HT-29 (cell line): ENCODE results near the gene EFCAB11. TPM values are rescaled to one million over a fixed set of nuclear protein-coding genes. Genes with fewer than 3 reads are reported as not detected.

Experiments used
- DNase-seq: peaks from one replicate; pipeline ENCODE4 v3.0.0-alpha.2; 2015; ENCODE audit warnings: low spot score
- total RNA-seq: library from RNA; depleted of rRNA; stranded (reverse); fragments of >200 nt; shearing (Covaris generic); gene quantifications from 2 replicates; pipeline ENCODE4 v1.2.3, GENCODE V29; 2014

The EFCAB11 gene
- total RNA-seq, 1 experiment from 2014 or later, result 2.8 TPM

- DNase-seq, result no peak
Observed at GRCh38 chr14:89814126-89814525, 140.4 kb downstream of the EFCAB11 start.

- DNase-seq, result no peak
Observed at GRCh38 chr14:89813617-89814031, 140.9 kb downstream of the EFCAB11 start.

- no peak for DNase-seq
Observed at GRCh38 chr14:89811954-89812575, 142.5 kb downstream of the EFCAB11 start.

- no peak for DNase-seq
Observed at GRCh38 chr14:89810101-89810500, 144.4 kb downstream of the EFCAB11 start.

- no peak for DNase-seq
Observed at GRCh38 chr14:89807892-89808291, 146.6 kb downstream of the EFCAB11 start.

GRCh38 chr14:89807151-89807550, 147.4 kb downstream of the EFCAB11 start:
- no peak for DNase-seq

GRCh38 chr14:89806451-89806850, 148.1 kb downstream of the EFCAB11 start:
- no peak for DNase-seq

GRCh38 chr14:89805501-89805900, 149.0 kb downstream of the EFCAB11 start:
- DNase-seq, result no peak

- DNase-seq, result no peak
Observed at GRCh38 chr14:89803542-89803941, 151.0 kb downstream of the EFCAB11 start.

- DNase-seq, result no peak
Observed at GRCh38 chr14:89801136-89801535, 153.4 kb downstream of the EFCAB11 start.

- no peak for DNase-seq
Observed at GRCh38 chr14:89798212-89798773, 156.2 kb downstream of the EFCAB11 start.

GRCh38 chr14:89797148-89797547, 157.4 kb downstream of the EFCAB11 start:
- DNase-seq, result no peak

GRCh38 chr14:89794096-89794495, 160.4 kb downstream of the EFCAB11 start:
- no peak for DNase-seq

- no peak for DNase-seq
Observed at GRCh38 chr14:89793367-89793716, 161.2 kb downstream of the EFCAB11 start.

- no peak for DNase-seq
Observed at GRCh38 chr14:89792489-89793366, 161.8 kb downstream of the EFCAB11 start.

GRCh38 chr14:89787525-89787924, 167.0 kb downstream of the EFCAB11 start:
- DNase-seq, result no peak

GRCh38 chr14:89781046-89781445, 173.5 kb downstream of the EFCAB11 start:
- DNase-seq, result no peak

- DNase-seq, result no peak
Observed at GRCh38 chr14:89779707-89780106, 174.8 kb downstream of the EFCAB11 start.

- DNase-seq, result no peak
Observed at GRCh38 chr14:89775946-89776345, 178.6 kb downstream of the EFCAB11 start.

- no peak for DNase-seq
Observed at GRCh38 chr14:89775151-89775550, 179.4 kb downstream of the EFCAB11 start.

- DNase-seq, result peak; percentile 25
Observed at GRCh38 chr14:89773644-89774316, 180.8 kb downstream of the EFCAB11 start.

GRCh38 chr14:89773151-89773550, 181.4 kb downstream of the EFCAB11 start:
- no peak for DNase-seq
